IMR-90 (cell line): Measurements from ENCODE around the gene MAU2. TPM values are rescaled to one million over a fixed set of nuclear protein-coding genes. Genes with fewer than 3 reads are reported as not detected.
A peak's percentile ranks its signal among the peaks of the same experiment; 100 is the strongest.

Source experiments
- ATAC-seq: fragments of 200-7000 bp; cut with Tn5 transposase; 2 replicates; pipeline ENCODE4 v1.9.1; 2020; ENCODE audit warnings: low read depth, mild to moderate bottlenecking, moderate library complexity
- BruUV-seq: library from RNA; stranded (reverse); fragments of 400-500 nt; replicated peaks from 2 replicates; lab custom pipeline; 2021; lab: Mats Ljungman, UMichigan
- CTCF ChIA-PET: fragments of 300-600 bp; formaldehyde crosslinking; extraction: SDS; loops from one replicate; lab custom pipeline; 2021; ENCODE audit warnings: antibody characterized with exemption; lab: Yijun Ruan, JAX
- POLR2A ChIA-PET: fragments of 300-600 bp; sonication (Branson Sonifier 250); formaldehyde crosslinking; loops from one replicate; lab custom pipeline; 2022; ENCODE audit warnings: antibody characterized with exemption; ENCODE audit not compliant: unreplicated experiment; lab: Charles Lee
- DNase-seq: peaks from one replicate; pipeline ENCODE4 v3.0.0; 2013
- H2AFZ ChIP-seq: replicated peaks from 2 replicates; pipeline ENCODE3; 2013; ENCODE audit warnings: low read length, mild to moderate bottlenecking; ENCODE audit not compliant: poor library complexity
- H2AK5ac ChIP-seq: 2 replicates; pipeline ENCODE4 v1.6.1; 2013; ENCODE audit warnings: low read depth, low read length, inconsistent platforms
- H2AK9ac ChIP-seq: replicated peaks from 2 replicates; pipeline ENCODE3; 2013; ENCODE audit warnings: mild to moderate bottlenecking, low read depth, low read length, moderate library complexity; ENCODE audit not compliant: poor library complexity
- H2BK120ac ChIP-seq: 2 replicates; pipeline ENCODE4 v1.6.1; 2013; ENCODE audit warnings: low read depth, low read length, inconsistent platforms
- H2BK15ac ChIP-seq: 3 replicates; pipeline ENCODE4 v1.6.1; 2013; ENCODE audit warnings: low read depth, low read length, inconsistent platforms
- H2BK20ac ChIP-seq: 2 replicates; pipeline ENCODE4 v1.6.1; 2013; ENCODE audit warnings: low read depth, mild to moderate bottlenecking, inconsistent platforms, low read length, moderate library complexity
- H2BK5ac ChIP-seq: 2 replicates; pipeline ENCODE4 v1.6.1; 2013; ENCODE audit warnings: mild to moderate bottlenecking, low read depth, low read length, inconsistent platforms; ENCODE audit not compliant: poor library complexity, severe bottlenecking
- H3K14ac ChIP-seq: replicated peaks from 2 replicates; pipeline ENCODE4 v1.6.1; 2013; ENCODE audit warnings: low read depth, low read length, inconsistent platforms
- H3K18ac ChIP-seq: 2 replicates; pipeline ENCODE4 v1.6.1; 2013; ENCODE audit warnings: low read depth, low read length, control low read depth
- H3K23ac ChIP-seq: 2 replicates; pipeline ENCODE4 v1.6.1; 2013; ENCODE audit warnings: low read depth, low read length, inconsistent platforms
- H3K27ac ChIP-seq: 2 replicates; pipeline ENCODE4 v1.5.1; 2013; ENCODE audit warnings: mild to moderate bottlenecking, control low read depth, low read length; ENCODE audit not compliant: insufficient read depth
- H3K27me3 ChIP-seq: 2 replicates; pipeline ENCODE4 v1.6.1; 2013; ENCODE audit warnings: low read length; ENCODE audit not compliant: control insufficient read depth, insufficient read depth
- H3K36me3 ChIP-seq: 2 replicates; pipeline ENCODE4 v1.6.1; 2013; ENCODE audit warnings: low read length, mixed read lengths; ENCODE audit not compliant: control insufficient read depth, insufficient read depth
- H3K4ac ChIP-seq: 2 replicates; pipeline ENCODE4 v1.6.1; 2013; ENCODE audit warnings: low read depth, low read length, inconsistent platforms
- H3K4me1 ChIP-seq: 2 replicates; pipeline ENCODE4 v1.6.1; 2013; ENCODE audit warnings: low read length, mixed read lengths; ENCODE audit not compliant: control insufficient read depth, insufficient read depth
- H3K4me2 ChIP-seq: 2 replicates; pipeline ENCODE4 v1.6.1; 2013; ENCODE audit warnings: low read depth, mild to moderate bottlenecking, control low read depth, low read length, moderate library complexity
- H3K4me3 ChIP-seq: 2 replicates; pipeline ENCODE4 v1.5.1; 2013; ENCODE audit warnings: low read depth, mild to moderate bottlenecking, control low read depth, low read length, moderate library complexity; ENCODE audit not compliant: insufficient read depth
- H3K56ac ChIP-seq: 2 replicates; pipeline ENCODE4 v1.6.1; 2013; ENCODE audit warnings: low read length, inconsistent platforms; ENCODE audit not compliant: insufficient read depth; ENCODE audit errors: extremely low read depth
- H3K79me1 ChIP-seq, 2 experiments: 2 replicates each; pipeline ENCODE4 v1.6.1; 2013; ENCODE audit warnings: low read length in 2 of 2, inconsistent platforms in 1 of 2, low read depth in 1 of 2
- H3K9ac ChIP-seq: 2 replicates; pipeline ENCODE4 v1.6.1; 2013; ENCODE audit warnings: low read depth, low read length, control low read depth
- H3K9me1 ChIP-seq: 2 replicates; pipeline ENCODE4 v1.6.1; 2013; ENCODE audit warnings: low read length, inconsistent platforms; ENCODE audit not compliant: insufficient read depth
- H3K9me3 ChIP-seq: 2 replicates; pipeline ENCODE4 v1.6.1; 2013; ENCODE audit warnings: low read length; ENCODE audit not compliant: control insufficient read depth, insufficient read depth
- H4K20me1 ChIP-seq: 2 replicates; pipeline ENCODE4 v1.6.1; 2013; ENCODE audit warnings: low read length, inconsistent platforms; ENCODE audit not compliant: insufficient read depth
- H4K5ac ChIP-seq: 2 replicates; pipeline ENCODE4 v1.6.1; 2013; ENCODE audit warnings: mild to moderate bottlenecking, low read depth, low read length, control low read depth
- H4K8ac ChIP-seq, 2 experiments: 2 replicates each; pipeline ENCODE4 v1.6.1; 2013; ENCODE audit warnings: low read depth in 2 of 2, low read length in 2 of 2, control low read depth in 1 of 2, inconsistent platforms in 1 of 2
- H4K91ac ChIP-seq: 2 replicates; pipeline ENCODE4 v1.6.1; 2013; ENCODE audit warnings: low read depth, low read length, inconsistent platforms; ENCODE audit not compliant: insufficient read depth
- BHLHE40 ChIP-seq: fragments of 150-350 bp; IDR thresholded peaks from 2 replicates; pipeline ENCODE4 v1.6.1; 2016; ENCODE audit warnings: mild to moderate bottlenecking, low read depth, low read length
- CEBPB ChIP-seq: IDR thresholded peaks from 2 replicates; pipeline ENCODE4 v1.6.1; 2012; ENCODE audit warnings: low read depth, low read length, improper control_type of control experiment
- CHD1 ChIP-seq: IDR thresholded peaks from 2 replicates; pipeline ENCODE4 v1.6.1; 2012; ENCODE audit warnings: low read depth, low read length, improper control_type of control experiment
- CTCF ChIP-seq: conservative IDR thresholded peaks from 2 replicates; pipeline ENCODE4 v1.5.1; 2012; ENCODE audit warnings: mild to moderate bottlenecking, low read depth, low read length, improper control_type of control experiment
- FOS ChIP-seq: fragments of 150-350 bp; IDR thresholded peaks from 2 replicates; pipeline ENCODE4 v1.6.1; 2016; ENCODE audit warnings: low read depth, low read length
- MAFK ChIP-seq: IDR thresholded peaks from 2 replicates; pipeline ENCODE4 v1.6.1; 2012; ENCODE audit warnings: low read depth, low read length, improper control_type of control experiment
- MAZ ChIP-seq: IDR thresholded peaks from 2 replicates; pipeline ENCODE4 v1.6.1; 2012; ENCODE audit warnings: low read depth, mild to moderate bottlenecking, low read length, improper control_type of control experiment, moderate library complexity, borderline replicate concordance
- MXI1 ChIP-seq: IDR thresholded peaks from 2 replicates; pipeline ENCODE4 v1.6.1; 2012; ENCODE audit warnings: low read depth, mild to moderate bottlenecking, low read length, moderate library complexity, borderline replicate concordance
- NFE2L2 ChIP-seq: fragments of 150-350 bp; IDR thresholded peaks from 2 replicates; pipeline ENCODE4 v1.6.1; 2016; ENCODE audit warnings: low read depth, mild to moderate bottlenecking, low read length
- POLR2A ChIP-seq: IDR thresholded peaks from 2 replicates; pipeline ENCODE4 v1.6.1; 2012; ENCODE audit warnings: mild to moderate bottlenecking, low read depth, low read length
- RAD21 ChIP-seq: IDR thresholded peaks from 2 replicates; pipeline ENCODE4 v1.6.1; 2012; ENCODE audit warnings: low read length, improper control_type of control experiment
- RCOR1 ChIP-seq: IDR thresholded peaks from 2 replicates; pipeline ENCODE4 v1.6.1; 2012; ENCODE audit warnings: mild to moderate bottlenecking, low read length, improper control_type of control experiment; ENCODE audit not compliant: insufficient replicate concordance
- RFX5 ChIP-seq: IDR thresholded peaks from 2 replicates; pipeline ENCODE4 v1.8.0; 2012; ENCODE audit warnings: low read depth, mild to moderate bottlenecking, low read length, moderate library complexity
- SMC3 ChIP-seq: fragments of 150-350 bp; IDR thresholded peaks from 2 replicates; pipeline ENCODE4 v1.6.1; 2016; ENCODE audit warnings: low read depth, mild to moderate bottlenecking, antibody characterized with exemption, low read length, moderate library complexity
- USF2 ChIP-seq: fragments of 150-350 bp; IDR thresholded peaks from 2 replicates; pipeline ENCODE4 v1.6.1; 2017; ENCODE audit warnings: mild to moderate bottlenecking, antibody characterized with exemption, low read length, low read depth
- WGBS, 2 experiments: methylation state at CpG; one replicate each; pipeline versions ENCODE4 v1.1.5 to v1.1.7; 2013; ENCODE audit warnings: missing lambda C conversion rate in 2 of 2; ENCODE audit not compliant: insufficient read length in 1 of 2; ENCODE audit errors: extremely low coverage in 2 of 2; 5-methylcytosine and 5-hydroxymethylcytosine counted together
- dilution Hi-C: fragments of 300-500 bp; cut with HindIII; formaldehyde crosslinking; loops from one replicate; pipeline ENCODE4 v1.14.3; 2018; ENCODE audit warnings: low sequenced_read_pairs; ENCODE audit not compliant: unreplicated experiment
- in situ Hi-C: fragments of 300-500 bp; cut with MboI; formaldehyde crosslinking; loops from 3 replicates; pipeline ENCODE4 v1.14.3; 2019; ENCODE audit warnings: low sequenced_read_pairs, inconsistent platforms, mixed read lengths
- intact Hi-C: fragments of 100-400 bp; cut with micrococcal nuclease; formaldehyde crosslinking; loops from 2 replicates; pipeline ENCODE4 v1.10.0; 2022
- polyA plus RNA-seq, 3 experiments: library from polyadenylated mRNA; depleted of rRNA; stranded (reverse); fragments of >200 nt; gene quantifications; 2 replicates each; pipeline ENCODE4 v1.2.3, GENCODE V29; 2012; ENCODE audit warnings: low replicate concordance in 1 of 3
- total RNA-seq: library from RNA; depleted of rRNA; stranded (reverse); fragments of >200 nt; gene quantifications from 2 replicates; pipeline ENCODE4 v1.2.3, GENCODE V29; 2012
- TF ChIP-seq, protein P1 (sequence below): fragments of 150-350 bp; IDR thresholded peaks from 2 replicates; pipeline ENCODE4 v1.6.1; 2016; ENCODE audit warnings: low read depth, mild to moderate bottlenecking, low read length, moderate library complexity, borderline replicate concordance

Gene MAU2
- total and polyA plus RNA-seq, 2 of the 4 experiments (the other 2 are of a cell fraction): 24.6 to 31.1 TPM

GRCh38 chr19:19354932-19355331, 34.3 kb downstream of the MAU2 start:
- Histone ChIP-seq H2AK9ac (peak overlapping the region; percentile 39), H3K79me1 (no peaks in the 10 kb centered on the region), H3K18ac (no peak overlapping the region), H3K27ac (no peak overlapping the region), H3K14ac (no peak overlapping the region), H4K5ac (no peak overlapping the region), H4K20me1 (no peaks in the 10 kb centered on the region), H3K27me3 (no peaks in the 10 kb centered on the region), H3K4me2 (no peak overlapping the region), H3K23ac (no peak overlapping the region), H2BK15ac (no peak overlapping the region), H3K4me1 (no peaks in the 10 kb centered on the region), H3K9me1 (no peaks in the 10 kb centered on the region), H3K4ac (no peak overlapping the region), H2BK20ac (no peak overlapping the region), H2BK120ac (no peak overlapping the region), H3K9ac (no peak overlapping the region), H3K56ac (no peak overlapping the region), H3K9me3 (no peaks in the 10 kb centered on the region), H4K91ac (no peak overlapping the region), H4K8ac (no peak overlapping the region), H2BK5ac (no peak overlapping the region), H3K36me3 (peaks cover 65% of the 10 kb centered on the region), H3K4me3 (no peak overlapping the region), H2AK5ac (no peak overlapping the region), H2AFZ (peak overlapping the region; percentile 49)
- no peak for TF ChIP-seq FOS
- no peak for TF ChIP-seq CEBPB
- no peak for TF ChIP-seq SMC3
- no peak for TF ChIP-seq CHD1
- no peak for TF ChIP-seq RFX5
- TF ChIP-seq POLR2A: no peak
- no peak for TF ChIP-seq USF2
- TF ChIP-seq NFE2L2: no peak
- TF ChIP-seq MAFK: no peak
- TF ChIP-seq RAD21: no peak
- no peak for TF ChIP-seq MXI1
- TF ChIP-seq, protein P1, sequence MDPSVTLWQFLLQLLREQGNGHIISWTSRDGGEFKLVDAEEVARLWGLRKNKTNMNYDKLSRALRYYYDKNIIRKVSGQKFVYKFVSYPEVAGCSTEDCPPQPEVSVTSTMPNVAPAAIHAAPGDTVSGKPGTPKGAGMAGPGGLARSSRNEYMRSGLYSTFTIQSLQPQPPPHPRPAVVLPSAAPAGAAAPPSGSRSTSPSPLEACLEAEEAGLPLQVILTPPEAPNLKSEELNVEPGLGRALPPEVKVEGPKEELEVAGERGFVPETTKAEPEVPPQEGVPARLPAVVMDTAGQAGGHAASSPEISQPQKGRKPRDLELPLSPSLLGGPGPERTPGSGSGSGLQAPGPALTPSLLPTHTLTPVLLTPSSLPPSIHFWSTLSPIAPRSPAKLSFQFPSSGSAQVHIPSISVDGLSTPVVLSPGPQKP: no peak
- no peak for TF ChIP-seq BHLHE40
- no peak for TF ChIP-seq MAZ
- TF ChIP-seq RCOR1: no peak
- no peak for TF ChIP-seq CTCF
- intact Hi-C loops (no loop called here), in situ Hi-C loops (no loop called here), dilution Hi-C loops (no loop called here)
- BruUV-seq: no TSS peak
- 94% methylated on average over 9 of the region's 11 CpGs; no CpG with 5 or more reads in 1 of the 2 experiments for WGBS, 2 experiments
- ChIA-PET POLR2A (no interaction called here), CTCF (no interaction called here)
- DNase-seq (no peak), ATAC-seq (no peak)
